Measurements from ENCODE around the gene DOC2A.

DOC2A gene

GRCh38 chr16:30032083-30032819 is 21.4 kb upstream of the DOC2A start:
- H3K4me3 ChIP-seq (ENCODE audit: low read depth, low read length), result no peak overlapping the region
- TF ChIP-seq CTCF (IDR thresholded peaks at IDR 0.05; ENCODE audit: insufficient read depth, low read depth, low read length, missing control alignments), result peak; percentile 79
- DNase-seq (ENCODE audit: low read depth), result peak; percentile 81

- no peak for TF ChIP-seq CTCF (IDR thresholded peaks at IDR 0.05; ENCODE audit: insufficient read depth, low read depth, low read length, missing control alignments)
- no peak for DNase-seq (ENCODE audit: low read depth)
- H3K4me3 ChIP-seq (ENCODE audit: low read depth, low read length), result no peak overlapping the region
Measured at GRCh38 chr16:30031477-30031918, 20.7 kb upstream of the DOC2A start.

DNA sequence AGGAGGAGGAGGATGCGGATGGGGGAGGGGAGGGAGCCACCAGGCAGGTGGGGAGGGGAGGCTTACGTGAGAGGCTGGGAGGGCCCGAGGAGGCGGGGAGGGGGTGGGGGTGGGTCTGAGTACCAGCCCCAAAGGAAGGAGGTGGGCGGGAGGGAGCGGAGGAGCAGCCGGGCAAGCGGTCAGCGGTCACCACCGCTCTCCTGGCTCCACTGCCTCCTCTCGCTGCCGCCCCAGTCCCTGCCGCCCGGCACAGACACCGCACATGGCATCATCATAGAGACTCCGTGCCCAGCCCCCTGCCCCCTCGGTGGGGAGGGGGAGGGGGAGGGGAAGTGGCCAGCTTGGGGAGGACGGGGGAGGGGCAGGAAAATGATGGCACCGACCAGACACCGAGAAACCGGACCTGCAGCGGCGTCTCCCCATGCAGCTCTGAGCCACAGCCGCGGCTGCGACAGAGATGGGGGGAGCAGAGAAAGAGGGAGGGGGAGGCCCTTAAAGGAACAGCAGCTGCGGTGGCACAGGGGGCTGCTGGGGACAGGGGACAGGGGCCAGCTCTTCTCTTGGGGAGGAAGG is 20.1 kb upstream of the DOC2A start, which contains the start of gene TLCD3B:
TLCD3B (minus strand) TSS at position 431 of the 573 bp plus-strand sequence. CDS start 744 bp downstream, outside the sequence.
- DNase-seq (ENCODE audit: low read depth), result no peak
- no peak for TF ChIP-seq CTCF (IDR thresholded peaks at IDR 0.05; ENCODE audit: insufficient read depth, low read depth, low read length, missing control alignments)
- no peak within 1 kb of the TSS for H3K4me3 ChIP-seq (ENCODE audit: low read depth, low read length)

DNA sequence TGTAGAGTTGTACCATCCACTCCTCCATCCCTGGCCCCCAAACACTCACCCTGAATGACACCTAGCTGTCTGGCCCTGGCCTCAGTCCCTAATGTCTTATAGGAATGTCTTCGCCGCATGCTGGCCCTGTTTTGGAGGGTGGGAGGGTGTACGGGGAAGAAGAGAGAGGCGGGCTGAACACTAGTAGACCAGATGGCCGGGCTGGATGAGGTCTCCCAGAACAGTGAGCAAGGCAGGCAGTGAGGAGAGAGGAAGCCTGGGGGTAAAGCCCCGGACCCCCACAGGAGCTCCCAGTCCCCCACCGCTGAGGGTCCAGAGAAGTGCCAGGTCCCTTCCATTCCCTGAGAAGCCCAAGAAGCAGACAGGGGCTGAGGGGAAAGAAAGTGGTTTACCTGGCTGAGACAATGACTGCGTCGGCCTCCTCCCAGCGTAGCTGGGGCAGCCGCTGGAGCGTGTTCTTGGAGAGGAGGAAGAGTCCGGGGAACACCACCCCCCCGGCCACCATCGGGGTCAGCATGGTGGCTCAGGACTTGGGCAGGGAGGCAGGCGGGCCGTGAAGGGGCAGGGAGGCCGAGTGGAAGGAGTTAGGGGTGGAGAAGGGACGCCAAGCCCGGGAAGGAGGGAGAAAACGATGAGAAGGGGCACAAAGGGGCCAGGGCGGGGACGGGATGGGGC is 19.3 kb upstream of the DOC2A start:
- H3K4me3 ChIP-seq (ENCODE audit: low read depth, low read length), result no peak overlapping the region
- TF ChIP-seq CTCF (IDR thresholded peaks at IDR 0.05; ENCODE audit: insufficient read depth, low read depth, low read length, missing control alignments), result no peak
- DNase-seq (ENCODE audit: low read depth), result no peak

- DNase-seq (ENCODE audit: low read depth), result peak; percentile 26
- TF ChIP-seq CTCF (IDR thresholded peaks at IDR 0.05; ENCODE audit: insufficient read depth, low read depth, low read length, missing control alignments), result no peak
- no peak overlapping the region for H3K4me3 ChIP-seq (ENCODE audit: low read depth, low read length)
Measured at GRCh38 chr16:30028438-30029076, 17.7 kb upstream of the DOC2A start.

GRCh38 chr16:30027588-30028437 is 17.0 kb upstream of the DOC2A start:
- no peak overlapping the region for H3K4me3 ChIP-seq (ENCODE audit: low read depth, low read length)
- no peak for DNase-seq (ENCODE audit: low read depth)
- TF ChIP-seq CTCF (IDR thresholded peaks at IDR 0.05; ENCODE audit: insufficient read depth, low read depth, low read length, missing control alignments), result no peak
